Activated CD4-positive, alpha-beta T cell treated with anti-CD3 and anti-CD28 coated beads, Interleukin-2, amount 10 ng/mL, durations not matched to agents 7 days and 5 days (primary cell): ENCODE data around the gene TMTC2. TPM values are rescaled to one million over a fixed set of nuclear protein-coding genes. Genes with fewer than 3 reads are reported as not detected.

Experiments used
- CTCF ChIA-PET: fragments of 350-600 bp; sonication (Branson Sonifier 250); formaldehyde crosslinking; loops from one replicate; lab custom pipeline; 2021; ENCODE audit warnings: antibody characterized with exemption; lab: Charles Lee
- POLR2A ChIA-PET: fragments of 350-600 bp; sonication (Branson Sonifier 250); formaldehyde crosslinking; loops from one replicate; lab custom pipeline; 2021; ENCODE audit warnings: antibody characterized with exemption; lab: Charles Lee
- DNase-seq: peaks from one replicate; pipeline ENCODE4 v3.0.0-alpha.2; 2020
- H3K27ac Mint-ChIP-seq: one replicate; pipeline ENCODE4 v1.8.0; 2021; ENCODE audit warnings: mild to moderate bottlenecking, moderate library complexity, mixed read lengths
- H3K27me3 Mint-ChIP-seq: one replicate; pipeline ENCODE4 v1.8.0; 2021; ENCODE audit warnings: mixed read lengths
- H3K36me3 Mint-ChIP-seq: one replicate; pipeline ENCODE4 v1.8.0; 2021; ENCODE audit warnings: low read depth, mixed read lengths
- H3K4me1 Mint-ChIP-seq: one replicate; pipeline ENCODE4 v1.8.0; 2021; ENCODE audit warnings: mixed read lengths
- H3K4me3 Mint-ChIP-seq: one replicate; pipeline ENCODE4 v1.8.0; 2021; ENCODE audit warnings: mild to moderate bottlenecking, moderate library complexity, mixed read lengths
- H3K9me3 Mint-ChIP-seq: one replicate; pipeline ENCODE4 v1.8.0; 2021; ENCODE audit warnings: mixed read lengths
- total RNA-seq, 2 experiments: library from RNA; stranded (reverse); gene quantifications; one replicate each; pipeline ENCODE4 v1.2.3, GENCODE V29; 2021

TMTC2 gene
- total RNA-seq, 2 experiments from 2014 or later, result 1.8 to 2.5 TPM

GRCh38 chr12:82855872-82856271 lies 169.2 kb downstream of the TMTC2 start:
- H3K4me1 Mint-ChIP-seq, result no peaks in the 10 kb centered on the region
- no peaks in the 10 kb centered on the region for H3K36me3 Mint-ChIP-seq
- H3K9me3 Mint-ChIP-seq, result no peaks in the 10 kb centered on the region
- ChIA-PET CTCF (interaction anchor here (0.6 to 1.0 kb wide), 2 partner anchors 34 to 360 kb away, joined by 3 to 4 read pairs; no protein-coding TSS in a partner anchor), POLR2A (no interaction called here)
- DNase-seq, result no peak
- no peaks in the 10 kb centered on the region for H3K27me3 Mint-ChIP-seq
- no peak overlapping the region for H3K4me3 Mint-ChIP-seq
- no peak overlapping the region for H3K27ac Mint-ChIP-seq

- POLR2A ChIA-PET, result no interaction called here
- no peaks in the 10 kb centered on the region for H3K36me3 Mint-ChIP-seq
- H3K27me3 Mint-ChIP-seq, result no peaks in the 10 kb centered on the region
- CTCF ChIA-PET, result no interaction called here
- no peak overlapping the region for H3K4me3 Mint-ChIP-seq
- H3K4me1 Mint-ChIP-seq, result no peaks in the 10 kb centered on the region
- H3K27ac Mint-ChIP-seq, result no peak overlapping the region
- DNase-seq, result no peak
- H3K9me3 Mint-ChIP-seq, result no peaks in the 10 kb centered on the region
Measured at GRCh38 chr12:82857276-82857675, 170.6 kb downstream of the TMTC2 start.

- POLR2A ChIA-PET, result no interaction called here
Measured at GRCh38 chr12:82857911-82858533, 171.3 kb downstream of the TMTC2 start.

GRCh38 chr12:82858534-82858917 lies 171.8 kb downstream of the TMTC2 start:
- Mint-ChIP-seq H3K9me3 (no peaks in the 10 kb centered on the region), H3K27me3 (no peaks in the 10 kb centered on the region), H3K36me3 (no peaks in the 10 kb centered on the region), H3K4me1 (no peaks in the 10 kb centered on the region), H3K27ac (no peak overlapping the region), H3K4me3 (no peak overlapping the region)
- DNase-seq, result no peak
- POLR2A ChIA-PET, result no interaction called here
- CTCF ChIA-PET, result no interaction called here

More at GRCh38 chr12:82857911-82858533, 171.3 kb downstream of the TMTC2 start:
- Mint-ChIP-seq H3K4me1 (no peaks in the 10 kb centered on the region), H3K27me3 (no peaks in the 10 kb centered on the region), H3K4me3 (no peak overlapping the region), H3K36me3 (no peaks in the 10 kb centered on the region), H3K27ac (no peak overlapping the region), H3K9me3 (no peaks in the 10 kb centered on the region)
- CTCF ChIA-PET, result no interaction called here
- DNase-seq, result no peak

GRCh38 chr12:82862069-82862841 lies 175.5 kb downstream of the TMTC2 start:
- ChIA-PET POLR2A (no interaction called here), CTCF (no interaction called here)
- Mint-ChIP-seq H3K4me1 (no peaks in the 10 kb centered on the region), H3K27me3 (no peaks in the 10 kb centered on the region), H3K27ac (no peak overlapping the region), H3K9me3 (no peaks in the 10 kb centered on the region), H3K4me3 (no peak overlapping the region), H3K36me3 (no peaks in the 10 kb centered on the region)
- DNase-seq, result no peak

GRCh38 chr12:82862876-82863649 lies 176.4 kb downstream of the TMTC2 start:
- no peaks in the 10 kb centered on the region for H3K9me3 Mint-ChIP-seq
- H3K36me3 Mint-ChIP-seq, result no peaks in the 10 kb centered on the region
- CTCF ChIA-PET, result no interaction called here
- POLR2A ChIA-PET, result no interaction called here
- H3K27me3 Mint-ChIP-seq, result no peaks in the 10 kb centered on the region
- DNase-seq, result no peak
- H3K4me1 Mint-ChIP-seq, result no peaks in the 10 kb centered on the region
- no peak overlapping the region for H3K27ac Mint-ChIP-seq
- H3K4me3 Mint-ChIP-seq, result no peak overlapping the region

GRCh38 chr12:82866227-82866775 lies 179.6 kb downstream of the TMTC2 start:
- Mint-ChIP-seq H3K4me1 (no peaks in the 10 kb centered on the region), H3K9me3 (no peaks in the 10 kb centered on the region), H3K4me3 (no peak overlapping the region), H3K27me3 (no peaks in the 10 kb centered on the region), H3K36me3 (no peaks in the 10 kb centered on the region), H3K27ac (no peak overlapping the region)
- no peak for DNase-seq
- ChIA-PET POLR2A (no interaction called here), CTCF (no interaction called here)

- ChIA-PET CTCF (no interaction called here), POLR2A (no interaction called here)
- Mint-ChIP-seq H3K27me3 (no peaks in the 10 kb centered on the region), H3K4me1 (no peaks in the 10 kb centered on the region), H3K27ac (no peak overlapping the region), H3K36me3 (no peaks in the 10 kb centered on the region), H3K9me3 (no peaks in the 10 kb centered on the region), H3K4me3 (no peak overlapping the region)
- DNase-seq, result no peak
Measured at GRCh38 chr12:82866946-82867345, 180.2 kb downstream of the TMTC2 start.

GRCh38 chr12:82867762-82868500 lies 181.2 kb downstream of the TMTC2 start:
- CTCF ChIA-PET, result no interaction called here
- Mint-ChIP-seq H3K9me3 (no peaks in the 10 kb centered on the region), H3K4me1 (no peaks in the 10 kb centered on the region), H3K36me3 (no peaks in the 10 kb centered on the region), H3K27ac (no peak overlapping the region), H3K4me3 (no peak overlapping the region), H3K27me3 (no peaks in the 10 kb centered on the region)
- POLR2A ChIA-PET, result no interaction called here
- no peak for DNase-seq

- Mint-ChIP-seq H3K36me3 (no peaks in the 10 kb centered on the region), H3K27ac (no peak overlapping the region), H3K9me3 (no peaks in the 10 kb centered on the region), H3K27me3 (no peaks in the 10 kb centered on the region), H3K4me3 (no peak overlapping the region), H3K4me1 (peaks cover 4% of the 10 kb centered on the region)
- ChIA-PET POLR2A (no interaction called here), CTCF (no interaction called here)
- no peak for DNase-seq
Measured at GRCh38 chr12:82870771-82871377, 184.2 kb downstream of the TMTC2 start.

GRCh38 chr12:82872088-82872487 lies 185.4 kb downstream of the TMTC2 start:
- peaks cover 7% of the 10 kb centered on the region for H3K4me1 Mint-ChIP-seq
- CTCF ChIA-PET, result no interaction called here
- H3K36me3 Mint-ChIP-seq, result no peaks in the 10 kb centered on the region
- no peak for DNase-seq
- POLR2A ChIA-PET, result no interaction called here
- no peaks in the 10 kb centered on the region for H3K9me3 Mint-ChIP-seq
- no peak overlapping the region for H3K4me3 Mint-ChIP-seq
- H3K27me3 Mint-ChIP-seq, result no peaks in the 10 kb centered on the region
- no peak overlapping the region for H3K27ac Mint-ChIP-seq

GRCh38 chr12:82873309-82873708 lies 186.6 kb downstream of the TMTC2 start:
- Mint-ChIP-seq H3K27me3 (no peaks in the 10 kb centered on the region), H3K36me3 (no peaks in the 10 kb centered on the region), H3K4me1 (peaks cover 7% of the 10 kb centered on the region), H3K27ac (no peak overlapping the region), H3K9me3 (no peaks in the 10 kb centered on the region), H3K4me3 (no peak overlapping the region)
- POLR2A ChIA-PET, result no interaction called here
- CTCF ChIA-PET, result no interaction called here
- DNase-seq, result no peak
